DMS153 treated with DMSO at 0.1 percent for 48 hours (cell line): ENCODE results near the gene TSHZ2.
"Not testable (repeated sequence)": the region's sequence is repeated elsewhere in the genome, so short reads cannot be mapped to it uniquely, and the experiment has no call there.

ENCODE experiments used
- DNase-seq: peaks from one replicate; lab custom pipeline; 2025; ENCODE audit not compliant: unreplicated experiment; lab: John Stamatoyannopoulos, UW

Gene TSHZ2

GRCh38 chr20:53428588-53428987 is 456.4 kb downstream of the TSHZ2 start:
- no peak for DNase-seq

GRCh38 chr20:53428996-53429395 is 456.8 kb downstream of the TSHZ2 start:
- no peak for DNase-seq

- peak; percentile 1 for DNase-seq
Observed at GRCh38 chr20:53434662-53435061, 462.5 kb downstream of the TSHZ2 start.

- DNase-seq, result not testable (repeated sequence)
Observed at GRCh38 chr20:53436927-53437326, 464.8 kb downstream of the TSHZ2 start.

- DNase-seq, result no peak
Observed at GRCh38 chr20:53438368-53438767, 466.2 kb downstream of the TSHZ2 start.

GRCh38 chr20:53439046-53439445 is 466.9 kb downstream of the TSHZ2 start:
- DNase-seq, result no peak

- DNase-seq, result no peak
Observed at GRCh38 chr20:53439616-53440015, 467.5 kb downstream of the TSHZ2 start.

- DNase-seq, result peak; percentile 4
Observed at GRCh38 chr20:53444401-53445149, 472.4 kb downstream of the TSHZ2 start.

GRCh38 chr20:53445321-53445731 is 473.2 kb downstream of the TSHZ2 start:
- no peak for DNase-seq

GRCh38 chr20:53445932-53446331 is 473.8 kb downstream of the TSHZ2 start:
- DNase-seq, result no peak

- DNase-seq, result no peak
Observed at GRCh38 chr20:53447316-53447715, 475.2 kb downstream of the TSHZ2 start.

GRCh38 chr20:53448426-53448825 is 476.3 kb downstream of the TSHZ2 start:
- no peak for DNase-seq

- DNase-seq, result no peak
Observed at GRCh38 chr20:53448875-53449274, 476.7 kb downstream of the TSHZ2 start.

GRCh38 chr20:53453076-53453475 is 480.9 kb downstream of the TSHZ2 start:
- no peak for DNase-seq

- no peak for DNase-seq
Observed at GRCh38 chr20:53454675-53455276, 482.6 kb downstream of the TSHZ2 start.

GRCh38 chr20:53463101-53463972 is 491.2 kb downstream of the TSHZ2 start:
- DNase-seq, result no peak

- no peak for DNase-seq
Observed at GRCh38 chr20:53466279-53466678, 494.1 kb downstream of the TSHZ2 start.

- DNase-seq, result no peak
Observed at GRCh38 chr20:53468587-53468986, 496.4 kb downstream of the TSHZ2 start.

- DNase-seq, result not testable (repeated sequence)
Observed at GRCh38 chr20:53472859-53473258, 500.7 kb downstream of the TSHZ2 start.

- no peak for DNase-seq
Observed at GRCh38 chr20:53480913-53481312, 508.8 kb downstream of the TSHZ2 start.

GRCh38 chr20:53487461-53488200 is 515.5 kb downstream of the TSHZ2 start:
- no peak for DNase-seq
